Measurements from ENCODE around the gene TEAD3. TPM values are rescaled to one million over a fixed set of nuclear protein-coding genes. Genes with fewer than 3 reads are reported as not detected.

The TEAD3 gene
- total RNA-seq, 1 experiment from 2014 or later, result 27.0 TPM

DNA sequence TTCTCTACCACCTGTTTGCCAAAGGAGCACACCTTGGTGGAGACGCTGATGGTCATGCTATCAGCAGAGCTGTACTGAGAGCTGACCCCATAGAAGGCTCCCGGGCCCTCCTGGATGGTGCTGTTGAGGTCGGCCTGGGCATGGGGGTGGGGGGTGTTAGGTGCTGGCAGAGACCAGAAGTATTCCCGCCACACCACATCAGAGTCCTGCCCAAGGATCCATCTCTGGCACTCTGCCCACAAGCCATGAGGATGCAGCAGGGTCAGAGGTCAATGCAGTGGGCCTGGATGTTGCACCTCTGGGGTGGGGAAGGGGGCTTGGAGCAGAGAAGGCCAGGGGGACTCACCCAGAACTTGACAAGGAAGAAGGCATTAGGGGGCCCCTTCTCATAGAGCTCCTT, 21.3 kb downstream of the TEAD3 start:
- no peaks in the 10 kb centered on the region for H4K20me1 ChIP-seq (ENCODE audit: control insufficient read depth, insufficient read depth, insufficient read length)
- H3T11ph ChIP-seq (ENCODE audit: low read length), result no peak overlapping the region
- no peaks in the 10 kb centered on the region for H3K23me2 ChIP-seq (ENCODE audit: insufficient read length, low read depth, low read length, poor library complexity, severe bottlenecking)
- H2AFZ ChIP-seq (ENCODE audit: low read length), result no peak overlapping the region
- H3K23ac ChIP-seq (ENCODE audit: insufficient read length, low read depth, low read length), result no peak overlapping the region
- no peak overlapping the region for H3K18ac ChIP-seq (ENCODE audit: insufficient read length, low read depth, low read length)
- no peak overlapping the region for H2BK120ac ChIP-seq (ENCODE audit: low read depth, low read length, poor library complexity, severe bottlenecking)
- H4K5ac ChIP-seq (ENCODE audit: insufficient read length, low read depth, low read length), result no peak overlapping the region
- TF ChIP-seq, protein P1, sequence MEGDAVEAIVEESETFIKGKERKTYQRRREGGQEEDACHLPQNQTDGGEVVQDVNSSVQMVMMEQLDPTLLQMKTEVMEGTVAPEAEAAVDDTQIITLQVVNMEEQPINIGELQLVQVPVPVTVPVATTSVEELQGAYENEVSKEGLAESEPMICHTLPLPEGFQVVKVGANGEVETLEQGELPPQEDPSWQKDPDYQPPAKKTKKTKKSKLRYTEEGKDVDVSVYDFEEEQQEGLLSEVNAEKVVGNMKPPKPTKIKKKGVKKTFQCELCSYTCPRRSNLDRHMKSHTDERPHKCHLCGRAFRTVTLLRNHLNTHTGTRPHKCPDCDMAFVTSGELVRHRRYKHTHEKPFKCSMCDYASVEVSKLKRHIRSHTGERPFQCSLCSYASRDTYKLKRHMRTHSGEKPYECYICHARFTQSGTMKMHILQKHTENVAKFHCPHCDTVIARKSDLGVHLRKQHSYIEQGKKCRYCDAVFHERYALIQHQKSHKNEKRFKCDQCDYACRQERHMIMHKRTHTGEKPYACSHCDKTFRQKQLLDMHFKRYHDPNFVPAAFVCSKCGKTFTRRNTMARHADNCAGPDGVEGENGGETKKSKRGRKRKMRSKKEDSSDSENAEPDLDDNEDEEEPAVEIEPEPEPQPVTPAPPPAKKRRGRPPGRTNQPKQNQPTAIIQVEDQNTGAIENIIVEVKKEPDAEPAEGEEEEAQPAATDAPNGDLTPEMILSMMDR (conservative IDR thresholded peaks at IDR 0.05), result no peak
- no CpG with 5 or more reads among the region's 4 CpGs for WGBS (ENCODE audit: extremely low coverage, insufficient read length, low lambda C conversion rate)
- no peak for DNase-seq
- no peaks in the 10 kb centered on the region for H3K79me2 ChIP-seq (ENCODE audit: insufficient read depth, low read length)
- H3K79me1 ChIP-seq (ENCODE audit: insufficient read depth, low read depth, low read length, poor library complexity, severe bottlenecking), result no peaks in the 10 kb centered on the region
- Mint-ChIP-seq H3K4me1 (peaks cover 13 to 30% of the 10 kb centered on the region in 2 experiments), H3K27ac (peak overlapping the region in 2 of 3 experiments; percentile 42 to 48; a peak in 3 of 7 replicates), H3K36me3 (ENCODE audit: insufficient read depth in 1 of 3, low read depth in 3 of 3) (peaks cover 26 to 73% (median 66%) of the 10 kb centered on the region in 3 experiments), H3K9me3 (0 out of 5 replicates have a peak, but pooled peaks cover 0 to 1% of the 10 kb centered on the region in 2 experiments), H3K4me3 (no peak overlapping the region; a peak in 1 of 5 replicates), H3K27me3 (ENCODE audit: low read depth) (peaks cover 1% of the 10 kb centered on the region; the same call in 1 of the 2 replicates)
- H3K4me2 ChIP-seq (ENCODE audit: insufficient read depth, insufficient read length, low read length), result no peak overlapping the region
- no peaks in the 10 kb centered on the region for H3K4me1 ChIP-seq (ENCODE audit: insufficient read depth, low read length)
- no peak overlapping the region for H4K8ac ChIP-seq (replicated peaks; ENCODE audit: insufficient read length, low read depth, low read length)
- no peak overlapping the region for H3K27ac ChIP-seq (ENCODE audit: insufficient read length, low read depth, low read length)
- no peak overlapping the region for H2AK5ac ChIP-seq (ENCODE audit: insufficient read length, low read length)
- no peak overlapping the region for H4K91ac ChIP-seq (ENCODE audit: insufficient read length, low read depth, low read length)
- no peak overlapping the region for H2BK12ac ChIP-seq (ENCODE audit: insufficient read length, low read depth, low read length)
- no peak overlapping the region for H3K14ac ChIP-seq (ENCODE audit: insufficient read depth, low read length)
- no peak overlapping the region for H2BK15ac ChIP-seq (ENCODE audit: low read depth, low read length)
- H3K4ac ChIP-seq (ENCODE audit: low read depth, low read length), result no peak overlapping the region
- no peak overlapping the region for H2BK20ac ChIP-seq (ENCODE audit: low read depth, low read length, poor library complexity, severe bottlenecking)
- no peak overlapping the region for H2BK5ac ChIP-seq (ENCODE audit: insufficient read length, low read length)
- H3K56ac ChIP-seq (ENCODE audit: insufficient read length, low read depth, low read length), result no peak overlapping the region
- no peaks in the 10 kb centered on the region for H3K9me3 ChIP-seq (ENCODE audit: control insufficient read depth, low read depth, low read length)
- H3K9ac ChIP-seq (ENCODE audit: extremely low read depth, insufficient read length, low read length), result no peak overlapping the region
- H3K27me3 ChIP-seq (ENCODE audit: insufficient read depth, low read length), result no peaks in the 10 kb centered on the region
